Breast epithelium (tissue), 4 donors: Measurements from ENCODE around the gene YIPF4. TPM values are rescaled to one million over a fixed set of nuclear protein-coding genes. Genes with fewer than 3 reads are reported as not detected.
"Not testable (repeated sequence)": the region's sequence is repeated elsewhere in the genome, so short reads cannot be mapped to it uniquely, and the experiment has no call there.

ENCODE experiments used
- DNase-seq, 2 donors: peaks; one replicate each; pipeline ENCODE4 v3.0.0-alpha.2; 2019; ENCODE audit warnings: low spot score in 2 of 2
- H3K27ac ChIP-seq, 2 donors: fragments of 200-600 bp; sonication (generic) in 1 of 2; one replicate each; pipeline ENCODE4 v1.5.1; 2016 to 2019; ENCODE audit warnings: mild to moderate bottlenecking in 1 of 2
- H3K27me3 ChIP-seq, 2 donors: fragments of 200-600 bp; sonication (generic) in 1 of 2; one replicate each; pipeline versions ENCODE4 v1.5.1 to v1.6.0; 2017 to 2019; ENCODE audit warnings: control low read depth in 1 of 2, mild to moderate bottlenecking in 1 of 2
- H3K36me3 ChIP-seq: fragments of 200-600 bp; one replicate; pipeline ENCODE4 v1.5.1; 2019
- H3K4me1 ChIP-seq, 2 donors: fragments of 200-600 bp; sonication (generic); one replicate each; pipeline ENCODE4 v1.5.1; 2016 to 2019; ENCODE audit warnings: control low read depth in 1 of 2
- H3K4me3 ChIP-seq, 3 donors: fragments of 200-600 bp; sonication (generic); 1 replicate in 2 of 3; 2 replicates in 1 of 3; pipeline ENCODE4 v1.5.1; 2016 to 2019; ENCODE audit warnings: mild to moderate bottlenecking in 3 of 3, moderate library complexity in 2 of 3
- H3K9me3 ChIP-seq, 2 donors: fragments of 200-600 bp; sonication (generic) in 1 of 2; one replicate each; pipeline ENCODE4 v1.5.1; 2016 to 2019; ENCODE audit warnings: control low read depth in 1 of 2
- CTCF ChIP-seq, 3 donors: fragments of 450-650 bp; IDR thresholded peaks; one replicate each; pipeline ENCODE4 v1.5.1; 2016 to 2017; ENCODE audit warnings: antibody characterized with exemption in 3 of 3, mild to moderate bottlenecking in 3 of 3, moderate library complexity in 3 of 3
- POLR2A ChIP-seq: fragments of 450-650 bp; IDR thresholded peaks from one replicate; pipeline ENCODE4 v1.6.1; 2016; ENCODE audit warnings: antibody characterized with exemption, mild to moderate bottlenecking, moderate library complexity
- POLR2AphosphoS5 ChIP-seq, 3 donors: sonication (generic); formaldehyde crosslinking; IDR thresholded peaks; one replicate each; pipeline ENCODE4 v1.6.1; 2017; ENCODE audit warnings: antibody characterized with exemption in 3 of 3
- intact Hi-C: fragments of 100-400 bp; cut with DNase I; formaldehyde crosslinking; loops from one replicate; pipeline ENCODE4 v1.15.1; 2023; ENCODE audit warnings: low total_unique reads
- total RNA-seq, 3 donors: library from RNA; depleted of rRNA; stranded (reverse); fragments of >200 nt; gene quantifications; one replicate each; pipeline ENCODE4 v1.1.0, GENCODE V29; 2016

Gene YIPF4
- total RNA-seq, 3 donors from 2014 or later = 14.7 to 44.5 (median 16.8) TPM

DNA sequence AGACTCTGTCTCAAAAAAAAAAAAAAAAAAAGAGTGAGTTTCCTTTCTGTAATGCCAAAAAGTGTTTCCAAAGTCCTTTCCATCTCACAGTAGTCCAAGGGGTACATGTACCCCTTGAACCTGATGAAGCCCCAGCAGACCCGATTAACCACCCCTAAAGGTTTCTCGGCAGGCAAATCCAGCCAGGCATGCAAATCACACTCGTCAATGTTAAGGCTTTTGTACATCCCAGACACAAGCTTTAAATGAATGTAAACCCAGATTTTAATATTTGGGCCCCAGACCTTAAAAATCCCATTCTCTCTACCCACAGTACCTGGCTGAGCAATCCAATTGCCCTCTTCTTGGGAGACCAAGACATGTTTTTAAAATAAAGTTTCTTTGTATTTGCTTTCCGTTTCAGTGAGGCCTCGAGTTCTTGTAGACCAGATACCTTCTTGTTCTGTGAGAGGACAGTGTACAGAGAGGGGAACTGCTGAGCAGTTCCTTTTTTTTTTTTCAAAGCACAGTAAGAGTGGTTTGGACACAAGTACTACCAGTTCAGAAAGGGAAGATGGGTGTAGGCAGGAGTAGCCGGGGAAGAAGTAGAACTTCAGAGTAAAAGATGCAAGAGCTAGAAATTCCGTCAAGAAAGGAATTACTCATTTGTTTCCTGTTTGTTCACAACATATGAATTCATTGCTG lies 13.1 kb upstream of the YIPF4 start, which contains the start of gene NLRC4:
Gene NLRC4, minus strand, starts transcription at position 465 of the 684 bp plus-strand sequence. CDS start 8,111 bp downstream, outside the sequence.
- H3K4me3 ChIP-seq = peak within 1 kb of the TSS in 1 of 3 donors; percentile 7
- TF ChIP-seq CTCF (IDR thresholded peaks at IDR 0.05) (no peak), POLR2A (no peak), POLR2AphosphoS5 (IDR thresholded peaks at IDR 0.05) (no peak)
- no peaks in the 10 kb centered on the region for H3K36me3 ChIP-seq
- H3K27ac ChIP-seq = no peak within 1 kb of the TSS
- DNase-seq = no peak
- H3K9me3 ChIP-seq = no peaks in the 10 kb centered on the region
- H3K4me1 ChIP-seq = no peaks in the 10 kb centered on the region
- intact Hi-C loops = no loop called here
- H3K27me3 ChIP-seq = peaks cover 0 to 5% of the 10 kb centered on the region in 2 donors

DNA sequence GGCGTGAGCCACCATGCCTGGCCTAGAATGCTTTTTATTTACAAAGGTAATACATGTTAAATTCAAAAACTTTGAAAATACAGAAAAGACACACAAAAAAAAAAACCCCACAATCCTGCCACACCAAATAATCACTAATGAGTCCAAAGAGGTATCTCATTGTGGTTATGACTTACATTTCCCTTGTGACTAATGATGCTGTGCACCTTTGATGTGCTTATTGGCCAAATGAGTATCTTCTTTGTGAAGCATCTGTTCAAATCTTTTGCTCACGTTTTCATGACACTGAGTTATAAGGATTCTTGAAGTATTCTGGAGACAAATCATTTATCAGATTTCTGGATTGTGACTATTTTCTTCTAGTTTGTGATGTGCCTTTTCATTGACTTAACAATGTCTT lies 6.6 kb upstream of the YIPF4 start:
- Histone ChIP-seq H3K36me3 (no peaks in the 10 kb centered on the region), H3K4me1 (no peaks in the 10 kb centered on the region), H3K27me3 (peaks cover 0 to 15% of the 10 kb centered on the region in 2 donors), H3K9me3 (no peaks in the 10 kb centered on the region), H3K4me3 (no peak overlapping the region), H3K27ac (no peak overlapping the region)
- TF ChIP-seq POLR2A (no peak), CTCF (IDR thresholded peaks at IDR 0.05) (no peak), POLR2AphosphoS5 (IDR thresholded peaks at IDR 0.05) (no peak)
- no peak for DNase-seq
- intact Hi-C loops = no loop called here

DNA sequence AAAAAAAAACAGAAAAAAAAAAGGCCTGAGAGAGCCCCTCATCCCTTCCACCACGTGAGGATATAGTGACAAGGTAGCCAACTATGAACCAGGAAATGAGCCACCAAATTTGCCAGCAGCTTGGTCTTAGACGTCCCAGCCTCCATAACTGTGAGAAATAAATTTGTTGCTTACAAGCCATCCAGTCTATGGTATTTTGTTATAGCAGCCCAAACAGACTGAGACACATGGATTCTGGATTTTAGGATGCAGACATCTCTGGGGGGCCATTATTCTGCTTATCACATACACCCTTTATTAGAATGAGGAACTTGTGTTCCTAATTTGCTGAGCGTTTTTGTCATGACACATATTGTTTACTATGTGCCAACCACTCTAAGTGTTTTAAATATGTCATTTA lies 5.4 kb upstream of the YIPF4 start:
- Histone ChIP-seq H3K4me1 (no peaks in the 10 kb centered on the region), H3K27ac (no peak overlapping the region), H3K4me3 (no peak overlapping the region), H3K9me3 (no peaks in the 10 kb centered on the region), H3K36me3 (no peaks in the 10 kb centered on the region), H3K27me3 (peaks cover 0 to 15% of the 10 kb centered on the region in 2 donors)
- no peak for TF ChIP-seq POLR2AphosphoS5 (IDR thresholded peaks at IDR 0.05)
- no peak for TF ChIP-seq CTCF (IDR thresholded peaks at IDR 0.05)
- TF ChIP-seq POLR2A = no peak
- no peak for DNase-seq
- intact Hi-C loops = no loop called here

GRCh38 chr2:32274289-32274688 lies 3.4 kb upstream of the YIPF4 start:
- Histone ChIP-seq H3K27ac (no peak overlapping the region), H3K9me3 (no peaks in the 10 kb centered on the region), H3K27me3 (peaks cover 0 to 11% of the 10 kb centered on the region in 2 donors), H3K36me3 (no peaks in the 10 kb centered on the region), H3K4me3 (no peak overlapping the region), H3K4me1 (no peaks in the 10 kb centered on the region)
- no peak for TF ChIP-seq POLR2AphosphoS5 (IDR thresholded peaks at IDR 0.05)
- TF ChIP-seq POLR2A = no peak
- no peak for TF ChIP-seq CTCF (IDR thresholded peaks at IDR 0.05)
- no peak for DNase-seq
- intact Hi-C loops = no loop called here

GRCh38 chr2:32275790-32276189 lies 1.9 kb upstream of the YIPF4 start:
- H3K27me3 ChIP-seq, H3K4me1 ChIP-seq, H3K36me3 ChIP-seq, intact Hi-C loops, H3K9me3 ChIP-seq, H3K4me3 ChIP-seq, H3K27ac ChIP-seq, DNase-seq: not testable (repeated sequence)
